ENCODE measurements around the gene CRNKL1.
"Not testable (repeated sequence)": the region's sequence is repeated elsewhere in the genome, so short reads cannot be mapped to it uniquely, and the experiment has no call there.

The CRNKL1 gene

GRCh38 chr20:20010639-20011500 is 41.4 kb downstream of the CRNKL1 start:
- Histone ChIP-seq H2BK5ac (ENCODE audit: low read length) (no peak overlapping the region), H4K91ac (ENCODE audit: low read depth, low read length, poor library complexity) (no peak overlapping the region), H3K14ac (ENCODE audit: low read length) (no peak overlapping the region), H3K27ac (replicated peaks; ENCODE audit: low read length) (no peak overlapping the region), H3K18ac (ENCODE audit: low read length) (no peak overlapping the region), H3K27me3 (ENCODE audit: control insufficient read depth in 3 of 3, insufficient read depth in 3 of 3, low read depth in 1 of 3, low read length in 3 of 3) (no peaks in the 10 kb centered on the region), H3K9ac (ENCODE audit: low read depth, low read length, poor library complexity) (no peak overlapping the region), H3K4me1 (ENCODE audit: control insufficient read depth in 2 of 2, insufficient read depth in 1 of 2, low read depth in 1 of 2, low read length in 2 of 2) (peaks cover 0 to 3% of the 10 kb centered on the region in 2 donors), H2BK12ac (ENCODE audit: low read length) (no peak overlapping the region), H3K36me3 (replicated peaks in 1 of 2; ENCODE audit: control insufficient read depth in 2 of 2, insufficient read depth in 2 of 2, low read length in 2 of 2) (no peaks in the 10 kb centered on the region), H2AK5ac (ENCODE audit: low read depth, low read length) (no peak overlapping the region), H3K9me3 (replicated peaks in 1 of 2; ENCODE audit: control insufficient read depth in 2 of 2, insufficient read depth in 1 of 2, low read depth in 1 of 2, low read length in 2 of 2) (no peaks in the 10 kb centered on the region), H2BK120ac (ENCODE audit: low read depth, low read length) (no peak overlapping the region), H3K4ac (ENCODE audit: low read length) (no peak overlapping the region), H3K4me2 (ENCODE audit: insufficient read depth, low read length, poor library complexity, severe bottlenecking) (no peak overlapping the region), H3K23ac (ENCODE audit: low read depth, low read length, poor library complexity) (no peak overlapping the region), H4K8ac (ENCODE audit: low read depth, low read length) (no peak overlapping the region), H2AFZ (ENCODE audit: low read length) (no peak overlapping the region), H3K4me3 (ENCODE audit: low read length in 2 of 2) (no peak overlapping the region), H2BK15ac (ENCODE audit: low read length) (no peak overlapping the region), H3K79me1 (ENCODE audit: low read depth, low read length) (no peaks in the 10 kb centered on the region)
- WGBS, 2 donors (ENCODE audit: extremely low coverage in 2 of 2, insufficient read length in 2 of 2, insufficient replicate concordance in 1 of 2), result no CpG with 5 or more reads among the region's 4 CpGs
- DNase-seq (ENCODE audit: low spot score), result no peak

- Histone ChIP-seq H3K9me3 (replicated peaks in 1 of 2; ENCODE audit: control insufficient read depth in 2 of 2, insufficient read depth in 1 of 2, low read depth in 1 of 2, low read length in 2 of 2) (no peaks in the 10 kb centered on the region), H2BK15ac (ENCODE audit: low read length) (no peak overlapping the region), H3K4ac (ENCODE audit: low read length) (no peak overlapping the region), H4K91ac (ENCODE audit: low read depth, low read length, poor library complexity) (no peak overlapping the region), H3K27me3 (ENCODE audit: control insufficient read depth in 3 of 3, insufficient read depth in 3 of 3, low read depth in 1 of 3, low read length in 3 of 3) (no peaks in the 10 kb centered on the region), H3K4me2 (ENCODE audit: insufficient read depth, low read length, poor library complexity, severe bottlenecking) (no peak overlapping the region), H3K9ac (ENCODE audit: low read depth, low read length, poor library complexity) (peak overlapping the region; percentile 70), H2BK120ac (ENCODE audit: low read depth, low read length) (no peak overlapping the region), H2AFZ (ENCODE audit: low read length) (peak overlapping the region; percentile 46), H2AK5ac (ENCODE audit: low read depth, low read length) (no peak overlapping the region), H3K4me1 (ENCODE audit: control insufficient read depth in 2 of 2, insufficient read depth in 1 of 2, low read depth in 1 of 2, low read length in 2 of 2) (peaks cover 0 to 6% of the 10 kb centered on the region in 2 donors), H4K8ac (ENCODE audit: low read depth, low read length) (no peak overlapping the region), H3K79me1 (ENCODE audit: low read depth, low read length) (no peaks in the 10 kb centered on the region), H3K18ac (ENCODE audit: low read length) (no peak overlapping the region), H3K4me3 (ENCODE audit: low read length in 2 of 2) (no peak overlapping the region), H3K27ac (replicated peaks; ENCODE audit: low read length) (no peak overlapping the region), H3K23ac (ENCODE audit: low read depth, low read length, poor library complexity) (no peak overlapping the region), H3K14ac (ENCODE audit: low read length) (no peak overlapping the region), H2BK5ac (ENCODE audit: low read length) (no peak overlapping the region), H2BK12ac (ENCODE audit: low read length) (no peak overlapping the region), H3K36me3 (replicated peaks in 1 of 2; ENCODE audit: control insufficient read depth in 2 of 2, insufficient read depth in 2 of 2, low read length in 2 of 2) (no peaks in the 10 kb centered on the region)
- DNase-seq (ENCODE audit: low spot score), result no peak
- no CpG with 5 or more reads among the region's 14 CpGs for WGBS, 2 donors (ENCODE audit: extremely low coverage in 2 of 2, insufficient read length in 2 of 2, insufficient replicate concordance in 1 of 2)
These were observed 42.4 kb downstream of the CRNKL1 start for GRCh38 chr20:20009784-20010253.

GRCh38 chr20:20005342-20005741 is 46.9 kb downstream of the CRNKL1 start:
- no peak overlapping the region for H2AFZ ChIP-seq (ENCODE audit: low read length)
- no peaks in the 10 kb centered on the region for H3K79me1 ChIP-seq (ENCODE audit: low read depth, low read length)
- H3K9ac ChIP-seq (ENCODE audit: low read depth, low read length, poor library complexity), result no peak overlapping the region
- WGBS, 2 donors (ENCODE audit: extremely low coverage in 2 of 2, insufficient read length in 2 of 2, insufficient replicate concordance in 1 of 2), result no CpG with 5 or more reads among the region's 7 CpGs
- H4K8ac ChIP-seq (ENCODE audit: low read depth, low read length), result no peak overlapping the region
- no peak overlapping the region for H2BK15ac ChIP-seq (ENCODE audit: low read length)
- H3K18ac ChIP-seq (ENCODE audit: low read length), result no peak overlapping the region
- peaks cover 0 to 7% of the 10 kb centered on the region in 2 donors for H3K36me3 ChIP-seq (replicated peaks in 1 of 2; ENCODE audit: control insufficient read depth in 2 of 2, insufficient read depth in 2 of 2, low read length in 2 of 2)
- no peak overlapping the region for H2BK5ac ChIP-seq (ENCODE audit: low read length)
- H4K91ac ChIP-seq (ENCODE audit: low read depth, low read length, poor library complexity), result no peak overlapping the region
- no peak overlapping the region for H3K14ac ChIP-seq (ENCODE audit: low read length)
- H3K4me3 ChIP-seq (ENCODE audit: low read length in 2 of 2), result no peak overlapping the region
- H2AK5ac ChIP-seq (ENCODE audit: low read depth, low read length), result no peak overlapping the region
- no peak for DNase-seq (ENCODE audit: low spot score)
- H3K27me3 ChIP-seq (ENCODE audit: control insufficient read depth in 3 of 3, insufficient read depth in 3 of 3, low read depth in 1 of 3, low read length in 3 of 3), result no peaks in the 10 kb centered on the region
- H3K9me3 ChIP-seq (replicated peaks in 1 of 2; ENCODE audit: control insufficient read depth in 2 of 2, insufficient read depth in 1 of 2, low read depth in 1 of 2, low read length in 2 of 2), result no peaks in the 10 kb centered on the region
- H3K4me1 ChIP-seq (ENCODE audit: control insufficient read depth in 2 of 2, insufficient read depth in 1 of 2, low read depth in 1 of 2, low read length in 2 of 2), result peaks cover 3 to 6% of the 10 kb centered on the region in 2 donors
- H3K4ac ChIP-seq (ENCODE audit: low read length), result no peak overlapping the region
- no peak overlapping the region for H2BK12ac ChIP-seq (ENCODE audit: low read length)
- H3K4me2 ChIP-seq (ENCODE audit: insufficient read depth, low read length, poor library complexity, severe bottlenecking), result no peak overlapping the region
- no peak overlapping the region for H3K27ac ChIP-seq (replicated peaks; ENCODE audit: low read length)
- H2BK120ac ChIP-seq (ENCODE audit: low read depth, low read length), result no peak overlapping the region
- H3K23ac ChIP-seq (ENCODE audit: low read depth, low read length, poor library complexity), result no peak overlapping the region

- H2BK5ac ChIP-seq (ENCODE audit: low read length); H2BK15ac ChIP-seq (ENCODE audit: low read length): not testable (repeated sequence)
These were observed 48.3 kb downstream of the CRNKL1 start for GRCh38 chr20:20003955-20004322.

More at GRCh38 chr20:20003955-20004322, 48.3 kb downstream of the CRNKL1 start:
- not testable (repeated sequence) for H2AK5ac ChIP-seq (ENCODE audit: low read depth, low read length); H3K18ac ChIP-seq (ENCODE audit: low read length); H3K9ac ChIP-seq (ENCODE audit: low read depth, low read length, poor library complexity); H3K27me3 ChIP-seq (ENCODE audit: control insufficient read depth in 3 of 3, insufficient read depth in 3 of 3, low read depth in 1 of 3, low read length in 3 of 3); H2BK12ac ChIP-seq (ENCODE audit: low read length); H3K4ac ChIP-seq (ENCODE audit: low read length); H4K91ac ChIP-seq (ENCODE audit: low read depth, low read length, poor library complexity); H3K14ac ChIP-seq (ENCODE audit: low read length); H2AFZ ChIP-seq (ENCODE audit: low read length); H4K8ac ChIP-seq (ENCODE audit: low read depth, low read length); H3K36me3 ChIP-seq (replicated peaks in 1 of 2; ENCODE audit: control insufficient read depth in 2 of 2, insufficient read depth in 2 of 2, low read length in 2 of 2); H3K23ac ChIP-seq (ENCODE audit: low read depth, low read length, poor library complexity); H3K4me2 ChIP-seq (ENCODE audit: insufficient read depth, low read length, poor library complexity, severe bottlenecking); H3K9me3 ChIP-seq (replicated peaks in 1 of 2; ENCODE audit: control insufficient read depth in 2 of 2, insufficient read depth in 1 of 2, low read depth in 1 of 2, low read length in 2 of 2); H3K4me1 ChIP-seq (ENCODE audit: control insufficient read depth in 2 of 2, insufficient read depth in 1 of 2, low read depth in 1 of 2, low read length in 2 of 2); H3K79me1 ChIP-seq (ENCODE audit: low read depth, low read length); H3K4me3 ChIP-seq (ENCODE audit: low read length in 2 of 2); H3K27ac ChIP-seq (replicated peaks; ENCODE audit: low read length); DNase-seq (ENCODE audit: low spot score); H2BK120ac ChIP-seq (ENCODE audit: low read depth, low read length)
- WGBS, 2 donors (ENCODE audit: extremely low coverage in 2 of 2, insufficient read length in 2 of 2, insufficient replicate concordance in 1 of 2), result no CpG with 5 or more reads among the region's 6 CpGs

Data from neuronal stem cell (in vitro differentiated cells).